Gastrocnemius medialis (tissue), 4 donors: ENCODE data around the gene CYTH2.

ENCODE experiments used
- CTCF ChIP-seq, 5 experiments: fragments of 450-650 bp in 3 of 5; fragments of 200-600 bp in 2 of 5; sonication (generic) in 2 of 5; IDR thresholded peaks in 4 of 5; conservative IDR thresholded peaks in 1 of 5; 1 replicate in 4 of 5; 2 replicates in 1 of 5; pipeline ENCODE4 v1.5.1; 2016 to 2019; ENCODE audit warnings: antibody characterized with exemption in 5 of 5, mild to moderate bottlenecking in 3 of 5, moderate library complexity in 3 of 5
- POLR2A ChIP-seq, 2 donors: fragments of 450-650 bp; IDR thresholded peaks; one replicate each; pipeline ENCODE4 v1.6.1; 2017; ENCODE audit warnings: antibody characterized with exemption in 2 of 2, mild to moderate bottlenecking in 2 of 2, moderate library complexity in 2 of 2

GRCh38 chr19:48424694-48425219 lies 44.4 kb upstream of the CYTH2 start:
- no peak for TF ChIP-seq CTCF (IDR thresholded peaks at IDR 0.05 in 4 of 5, conservative IDR thresholded peaks at IDR 0.05 in 1 of 5)
- TF ChIP-seq POLR2A (IDR thresholded peaks at IDR 0.05), result no peak
